Islet precursor cell (in vitro differentiated cells): ENCODE data around the gene ANKRD44.

ENCODE experiments used
- DNase-seq: peaks from one replicate; pipeline ENCODE4 v3.0.0-alpha.2; 2018

ANKRD44 gene

DNA sequence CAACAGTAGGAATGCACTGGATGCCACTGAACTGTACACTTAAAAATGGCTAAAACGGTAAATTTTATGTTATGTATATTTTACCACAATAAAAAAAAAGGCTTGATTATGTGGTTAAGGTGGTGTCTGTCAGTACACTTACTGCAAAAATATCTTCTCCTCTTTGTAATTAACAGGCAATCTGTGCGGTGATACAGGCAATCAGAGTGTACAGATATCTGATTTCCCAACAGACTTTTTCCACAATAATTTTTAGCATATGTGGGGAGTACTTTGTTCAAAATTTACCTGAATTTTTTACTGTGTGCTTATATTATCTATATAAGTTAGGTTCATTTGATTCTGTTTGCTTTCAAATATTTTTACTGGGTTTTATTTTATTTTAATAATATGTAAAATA is 209.1 kb downstream of the ANKRD44 start:
- DNase-seq: no peak

DNA sequence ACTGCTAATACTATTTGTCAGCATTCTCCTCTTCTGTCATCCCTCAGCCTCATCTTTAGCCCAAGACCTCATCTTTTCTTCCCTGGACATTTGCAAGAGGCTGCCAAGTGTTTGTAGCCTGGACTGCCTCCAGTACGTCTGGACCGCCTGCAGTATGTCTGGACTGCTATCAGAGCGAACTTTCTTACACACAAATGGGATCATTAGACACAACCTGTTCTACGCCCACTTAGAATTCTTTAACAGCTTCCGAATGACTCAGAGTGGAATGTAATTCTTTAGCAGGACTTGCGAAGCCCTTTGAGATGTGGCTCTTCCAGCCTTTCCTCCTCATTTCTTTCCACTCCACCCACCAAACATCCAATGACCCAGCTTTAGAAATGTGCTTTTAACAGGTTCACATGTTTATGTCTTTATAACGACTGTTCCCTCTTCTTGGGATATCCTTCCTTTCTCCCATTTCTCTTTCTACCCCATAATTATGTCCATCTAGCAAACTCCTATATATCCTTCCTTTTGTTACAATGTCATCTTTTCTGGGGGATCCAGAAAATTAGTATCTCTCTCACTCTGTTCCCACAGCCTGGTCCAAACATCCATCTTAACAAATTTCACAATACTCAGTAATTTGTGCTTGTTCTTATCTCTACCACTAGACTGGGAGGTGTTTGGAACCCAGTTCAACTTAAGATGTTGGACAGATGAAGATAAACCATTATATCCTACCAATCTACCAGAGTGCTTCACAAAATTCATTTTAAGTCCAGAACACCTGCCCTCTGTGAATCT is 212.8 kb downstream of the ANKRD44 start:
- peak; percentile 93 for DNase-seq

DNA sequence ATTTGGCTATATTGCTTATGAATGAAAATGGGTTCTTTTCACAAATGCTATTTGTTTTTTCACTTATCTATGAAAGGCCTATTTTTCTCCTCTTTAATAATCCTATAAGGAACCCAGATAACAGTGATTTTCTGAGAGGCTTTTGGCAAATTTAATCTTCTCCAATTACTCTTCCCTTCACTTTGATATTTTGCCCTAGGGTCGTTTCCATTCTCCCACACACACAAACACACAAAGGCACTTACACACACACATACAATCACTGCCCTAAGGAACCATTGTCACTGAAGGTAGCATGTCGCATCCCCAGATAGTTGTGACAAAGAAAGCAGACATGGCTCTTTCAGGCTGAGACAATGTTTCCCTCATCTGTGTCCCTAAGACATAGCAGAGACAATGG is 213.9 kb downstream of the ANKRD44 start:
- DNase-seq: no peak

DNA sequence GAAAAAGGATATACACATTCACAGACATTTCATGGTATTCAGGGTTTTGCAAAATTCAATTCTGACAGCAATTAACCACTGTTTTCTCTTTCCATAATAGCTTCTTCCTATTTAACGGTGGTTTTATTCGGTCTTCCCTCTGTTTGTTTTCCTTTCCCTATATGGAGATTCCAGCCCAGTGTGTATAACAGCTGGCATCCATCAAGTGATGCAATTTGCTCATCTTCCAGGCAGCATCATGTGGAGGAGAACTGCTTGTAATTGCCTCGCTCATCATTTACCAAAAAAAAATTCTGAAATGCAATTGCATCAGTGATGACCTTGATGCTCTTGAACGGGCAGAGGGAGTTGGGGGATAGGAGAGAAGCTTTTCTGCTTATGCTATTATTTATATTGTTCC is 218.1 kb downstream of the ANKRD44 start:
- DNase-seq: peak; percentile 23

GRCh38 chr2:197090742-197091367 is 219.7 kb downstream of the ANKRD44 start:
- peak; percentile 83 for DNase-seq

GRCh38 chr2:197089655-197090054 is 220.9 kb downstream of the ANKRD44 start:
- peak; percentile 80 for DNase-seq

GRCh38 chr2:197088694-197089093 is 221.9 kb downstream of the ANKRD44 start:
- DNase-seq: no peak

DNA sequence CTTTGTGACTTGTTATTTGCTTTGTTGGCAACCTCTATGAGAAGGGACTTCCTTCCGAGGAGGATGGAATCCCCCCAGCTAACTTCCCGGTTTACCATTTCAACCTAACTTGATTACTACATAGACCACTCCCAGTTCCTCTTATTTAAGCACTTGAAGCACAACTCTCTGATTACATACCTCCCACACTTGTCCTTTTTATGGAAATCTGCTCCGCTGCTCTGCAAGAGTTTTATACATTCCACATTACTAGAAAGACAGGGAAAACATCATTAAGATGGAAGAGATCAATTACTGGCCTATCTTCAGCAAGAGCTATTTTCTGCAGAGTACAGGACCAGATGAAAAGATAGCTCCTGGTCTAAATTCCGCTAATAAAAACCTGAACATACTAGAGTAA is 224.1 kb downstream of the ANKRD44 start:
- no peak for DNase-seq

DNA sequence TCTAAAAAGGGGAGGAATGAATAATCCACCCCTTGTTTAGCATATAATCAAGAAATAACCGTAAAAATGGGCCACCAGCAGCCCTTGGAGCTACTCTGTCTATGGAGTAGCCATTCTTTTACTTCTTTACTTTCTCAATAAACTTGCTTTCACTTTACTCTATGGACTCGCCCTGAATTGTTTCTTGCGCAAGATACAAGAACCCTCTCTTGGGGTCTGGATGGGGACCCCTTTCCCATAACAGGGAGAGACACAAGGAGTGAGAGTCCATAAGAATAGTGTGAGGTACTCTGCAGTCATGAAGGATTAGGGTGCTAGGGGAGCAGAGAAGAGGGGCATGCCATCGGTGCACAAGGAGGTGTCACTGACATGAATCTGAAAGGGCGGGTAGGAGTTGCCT is 224.9 kb downstream of the ANKRD44 start:
- DNase-seq: no peak

DNA sequence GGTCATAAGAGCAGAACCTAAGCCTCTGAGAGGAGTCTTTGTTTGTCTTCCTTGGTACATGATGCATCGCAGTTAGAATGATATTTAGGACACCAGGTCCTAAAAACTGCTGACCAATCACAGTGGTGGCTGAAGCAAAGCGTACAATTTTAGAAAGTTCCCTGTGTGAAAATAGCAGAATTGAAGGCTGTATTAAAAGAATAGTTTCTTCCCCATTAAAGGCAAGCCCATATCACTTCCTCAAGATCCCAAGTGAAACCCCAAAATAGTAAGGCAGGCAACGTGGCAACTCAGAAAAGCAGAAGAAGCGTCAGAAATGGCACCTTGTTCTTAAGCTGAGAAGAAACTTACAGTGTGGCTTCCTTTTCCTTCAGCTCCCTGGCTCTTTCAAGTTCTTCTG is 229.3 kb downstream of the ANKRD44 start:
- DNase-seq: no peak

DNA sequence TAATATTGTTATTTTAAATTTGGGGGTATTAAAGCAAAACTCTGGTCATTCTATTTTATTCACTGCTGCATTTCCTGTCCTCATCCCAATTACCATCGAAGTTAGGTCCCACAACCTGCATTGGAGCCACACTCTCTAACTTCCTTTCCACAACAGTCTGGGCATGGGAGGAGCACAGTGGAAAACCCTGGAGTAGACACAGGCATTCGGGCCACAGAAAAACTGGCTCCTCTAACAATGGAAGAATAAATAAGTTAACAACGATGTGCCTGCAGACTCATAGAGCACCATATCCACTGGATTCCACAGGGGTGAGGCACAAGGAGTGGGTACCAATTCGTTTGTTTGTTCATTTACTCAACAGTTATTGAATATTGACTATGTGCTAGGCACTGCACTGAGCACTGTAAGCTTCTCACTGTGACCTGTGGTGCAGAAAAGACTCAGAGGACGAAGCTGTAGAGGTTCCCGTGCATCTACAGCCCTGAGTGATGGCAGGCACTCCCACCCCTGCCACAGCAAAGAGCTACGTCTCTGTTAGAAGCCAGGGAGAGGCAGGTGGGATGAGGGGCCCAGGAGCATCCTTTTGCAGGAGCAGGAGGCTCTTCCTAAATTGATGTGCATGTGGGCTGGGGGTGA is 229.9 kb downstream of the ANKRD44 start:
- no peak for DNase-seq

DNA sequence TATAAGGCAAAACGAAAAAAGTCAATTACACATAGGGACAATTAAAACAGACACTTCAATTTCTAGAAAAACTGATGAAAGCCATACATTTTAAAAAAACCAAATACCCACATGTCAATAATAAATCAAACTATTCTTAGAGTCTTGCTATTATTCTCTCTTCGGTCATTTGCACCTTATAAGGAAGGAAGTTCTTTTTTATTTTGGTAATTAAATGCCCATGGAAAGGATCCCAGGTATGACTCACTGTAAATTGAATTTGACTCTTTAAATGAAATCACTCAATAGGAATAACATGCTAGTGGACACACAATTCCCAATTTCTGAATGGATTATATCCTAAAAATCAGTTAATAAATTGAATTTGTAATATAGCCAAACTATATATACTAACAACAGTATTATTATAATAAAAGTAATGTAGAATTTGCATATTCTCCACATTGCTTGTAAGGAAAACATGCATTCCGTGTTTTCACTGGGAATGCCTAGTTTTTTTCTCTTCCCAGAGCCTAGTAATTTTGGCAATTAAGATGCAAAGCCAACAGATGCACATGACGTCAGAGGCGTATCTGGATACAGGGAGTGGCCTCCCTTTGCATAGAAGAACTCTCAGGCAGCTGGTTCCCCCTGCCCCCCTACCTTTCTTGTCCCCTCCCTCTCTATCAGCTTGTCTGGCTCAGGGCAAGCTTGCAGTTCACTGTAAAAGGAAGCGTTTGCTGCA is 230.6 kb downstream of the ANKRD44 start:
- DNase-seq: no peak

DNA sequence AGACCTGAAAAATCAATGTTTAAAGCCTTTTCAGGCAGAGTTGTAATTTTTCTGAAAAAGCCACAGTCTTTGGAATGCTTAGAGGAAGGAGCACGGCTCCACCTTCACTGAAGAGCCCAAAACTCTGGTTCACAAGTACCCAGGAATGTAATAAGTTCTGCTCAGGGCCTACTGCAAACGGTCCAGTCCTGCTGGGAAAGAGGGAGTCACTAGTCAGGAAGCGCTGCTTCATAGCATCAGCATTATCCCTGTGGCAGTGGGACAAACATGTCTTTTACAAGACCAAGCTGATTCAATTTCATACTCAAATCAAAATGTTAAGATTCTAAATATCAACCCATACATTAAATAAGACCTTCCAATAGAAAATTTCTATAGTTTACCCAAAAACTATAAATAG is 231.2 kb downstream of the ANKRD44 start:
- DNase-seq: no peak

GRCh38 chr2:197078535-197078934 is 232.0 kb downstream of the ANKRD44 start:
- DNase-seq: no peak

GRCh38 chr2:197077336-197077735 is 233.2 kb downstream of the ANKRD44 start:
- DNase-seq: no peak

- DNase-seq: no peak
Observed at GRCh38 chr2:197076652-197077051, 233.9 kb downstream of the ANKRD44 start.

- no peak for DNase-seq
Observed at GRCh38 chr2:197075754-197076337, 234.7 kb downstream of the ANKRD44 start.

DNA sequence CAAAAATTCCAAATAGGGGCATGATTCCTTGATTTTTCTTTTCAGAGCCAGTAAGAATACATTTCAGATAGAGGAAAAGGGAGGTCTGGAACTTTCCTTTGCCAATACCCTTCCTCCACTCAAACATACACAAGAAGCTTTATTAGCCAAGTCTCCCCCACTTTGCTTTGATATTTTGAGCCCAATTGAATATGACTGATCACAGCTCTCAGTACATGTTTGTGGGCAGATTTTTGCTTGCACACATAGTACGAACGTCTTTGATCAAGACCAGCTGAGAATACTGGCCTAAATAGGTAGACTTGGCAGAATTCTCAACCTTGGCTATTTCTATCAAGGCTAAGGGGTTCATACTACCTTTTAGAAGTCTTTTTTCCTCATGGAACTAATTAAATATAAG is 235.3 kb downstream of the ANKRD44 start:
- DNase-seq: no peak

- no peak for DNase-seq
Observed at GRCh38 chr2:197073701-197074433, 236.7 kb downstream of the ANKRD44 start.

DNA sequence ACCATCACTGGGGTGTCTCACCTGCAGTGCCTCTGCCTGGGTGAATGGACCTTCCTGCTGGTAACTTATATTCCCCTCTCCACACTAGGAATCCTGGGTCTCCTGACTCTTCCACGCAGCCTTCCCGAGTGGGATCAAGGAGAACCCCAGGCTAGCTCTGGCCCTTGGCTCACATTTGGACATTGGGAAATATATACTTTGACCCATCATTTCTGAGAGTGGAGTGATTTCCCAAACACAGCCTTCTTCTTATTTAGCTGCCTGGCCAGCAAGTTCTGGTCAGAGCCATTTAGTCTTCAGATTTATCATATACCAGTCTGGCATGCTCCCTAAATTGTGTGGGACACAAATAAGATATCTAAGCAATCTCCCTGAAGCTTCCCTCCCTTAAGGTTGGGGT is 237.3 kb downstream of the ANKRD44 start:
- DNase-seq: no peak

- DNase-seq: no peak
Observed at GRCh38 chr2:197072533-197072932, 238.0 kb downstream of the ANKRD44 start.

DNA sequence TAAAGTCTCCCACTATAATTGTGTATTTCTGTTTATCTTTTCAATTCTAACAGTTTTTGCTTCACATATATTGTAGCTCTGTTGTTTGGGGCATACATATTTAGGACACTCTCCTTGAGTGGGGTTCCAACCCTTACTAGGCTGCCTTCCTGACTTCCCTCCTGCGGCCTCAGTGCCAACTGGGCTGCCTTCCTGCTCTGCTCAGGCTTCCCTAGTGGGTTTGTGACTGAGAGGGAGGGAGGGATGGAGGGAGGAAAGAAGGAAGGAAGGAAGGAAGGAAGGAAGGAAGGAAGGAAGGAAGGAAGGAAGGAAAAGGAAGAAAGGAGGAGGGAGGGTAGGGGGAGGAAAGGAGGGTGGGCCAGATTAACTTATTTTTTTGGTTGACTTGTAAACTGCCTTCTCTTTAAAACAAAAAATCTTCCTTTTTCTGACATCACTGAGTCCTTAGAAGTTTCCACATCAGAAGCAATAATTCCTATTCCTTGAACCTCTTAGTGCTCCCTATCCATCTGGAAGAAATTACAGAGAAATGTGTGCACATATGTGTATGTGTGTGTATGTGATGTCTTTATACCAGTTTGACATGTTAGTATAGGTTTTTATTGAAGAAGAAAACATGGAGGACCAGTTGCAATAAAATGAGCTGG is 238.7 kb downstream of the ANKRD44 start:
- no peak for DNase-seq
